Omental fat pad (tissue), 4 donors: ENCODE results near the gene KDM7A. TPM values are rescaled to one million over a fixed set of nuclear protein-coding genes. Genes with fewer than 3 reads are reported as not detected.

Experiments
- ATAC-seq: fragments of 150-250 bp; one replicate; pipeline ENCODE4 v1.9.1; 2016; ENCODE audit warnings: mild to moderate bottlenecking, moderate library complexity; ENCODE audit not compliant: low FRiP score
- DNase-seq: peaks from one replicate; pipeline ENCODE4 v3.0.0-alpha.2; 2019; ENCODE audit warnings: low spot score
- CTCF ChIP-seq, 3 donors: fragments of 450-650 bp; IDR thresholded peaks; one replicate each; pipeline ENCODE4 v1.5.1; 2016 to 2017; ENCODE audit warnings: antibody characterized with exemption in 3 of 3, mild to moderate bottlenecking in 3 of 3, moderate library complexity in 2 of 3
- total RNA-seq, 4 donors: library from RNA; depleted of rRNA; stranded (reverse); fragments of >200 nt; gene quantifications; one replicate each; pipeline ENCODE4 v1.1.0, GENCODE V29; 2016

The KDM7A gene
- total RNA-seq, 4 donors from 2014 or later: 16.8 to 33.7 (median 19.2) TPM

GRCh38 chr7:140218656-140219055 lies 41.9 kb upstream of the KDM7A start:
- TF ChIP-seq CTCF (IDR thresholded peaks at IDR 0.05): no peak
- ATAC-seq (no peak), DNase-seq (no peak)

GRCh38 chr7:140217750-140218501 lies 41.1 kb upstream of the KDM7A start:
- no peak for TF ChIP-seq CTCF (IDR thresholded peaks at IDR 0.05)
- DNase-seq (no peak), ATAC-seq (no peak)

GRCh38 chr7:140215281-140215680 lies 38.5 kb upstream of the KDM7A start:
- TF ChIP-seq CTCF (IDR thresholded peaks at IDR 0.05): no peak
- no peak for DNase-seq
- no peak for ATAC-seq

- ATAC-seq: no peak
- TF ChIP-seq CTCF (IDR thresholded peaks at IDR 0.05): no peak
- no peak for DNase-seq
These were observed 37.4 kb upstream of the KDM7A start for GRCh38 chr7:140214075-140214684.

- no peak for DNase-seq
- TF ChIP-seq CTCF (IDR thresholded peaks at IDR 0.05): no peak
- no peak for ATAC-seq
These were observed 36.9 kb upstream of the KDM7A start for GRCh38 chr7:140213684-140214074.

- no peak for TF ChIP-seq CTCF (IDR thresholded peaks at IDR 0.05)
- ATAC-seq (no peak), DNase-seq (no peak)
These were observed 35.5 kb upstream of the KDM7A start for GRCh38 chr7:140212100-140212881.
